ENCODE measurements around the gene OGFR.

The OGFR gene

DNA sequence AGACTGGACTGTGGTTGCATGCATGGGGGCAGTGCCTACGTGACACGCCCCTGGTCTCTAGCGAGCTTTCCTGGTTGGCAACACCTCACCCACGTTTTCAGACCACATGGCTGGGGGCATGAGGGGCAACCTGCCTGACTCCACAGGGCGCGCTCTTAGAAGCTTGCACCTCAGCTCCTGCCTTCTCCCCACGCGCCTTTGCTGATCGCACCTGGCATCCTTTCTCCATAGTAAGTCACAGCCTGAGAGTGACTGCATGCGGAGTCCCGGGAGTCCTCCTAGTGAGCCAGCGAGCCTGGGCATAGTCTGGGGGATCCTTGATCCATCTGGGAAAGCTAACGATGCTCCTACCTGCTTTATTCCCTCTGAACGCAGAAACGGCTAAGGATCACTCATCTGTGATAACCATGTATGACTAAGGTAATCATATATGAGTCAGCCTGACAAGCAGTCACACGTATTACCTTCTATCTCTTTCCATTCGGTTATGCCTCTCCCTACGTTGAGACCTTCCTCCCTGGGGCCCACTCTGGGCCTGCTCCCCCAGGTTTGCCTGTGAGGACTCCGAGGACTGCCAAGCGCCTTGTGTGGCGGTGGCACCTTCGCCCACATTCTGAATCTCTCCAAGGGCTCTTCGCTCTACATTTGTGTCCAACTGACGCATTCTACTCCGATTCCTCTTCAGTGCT is 52.4 kb downstream of the OGFR start:
- DNase-seq (ENCODE audit: low read depth in 1 of 2, low spot score in 1 of 2), result no peak

DNA sequence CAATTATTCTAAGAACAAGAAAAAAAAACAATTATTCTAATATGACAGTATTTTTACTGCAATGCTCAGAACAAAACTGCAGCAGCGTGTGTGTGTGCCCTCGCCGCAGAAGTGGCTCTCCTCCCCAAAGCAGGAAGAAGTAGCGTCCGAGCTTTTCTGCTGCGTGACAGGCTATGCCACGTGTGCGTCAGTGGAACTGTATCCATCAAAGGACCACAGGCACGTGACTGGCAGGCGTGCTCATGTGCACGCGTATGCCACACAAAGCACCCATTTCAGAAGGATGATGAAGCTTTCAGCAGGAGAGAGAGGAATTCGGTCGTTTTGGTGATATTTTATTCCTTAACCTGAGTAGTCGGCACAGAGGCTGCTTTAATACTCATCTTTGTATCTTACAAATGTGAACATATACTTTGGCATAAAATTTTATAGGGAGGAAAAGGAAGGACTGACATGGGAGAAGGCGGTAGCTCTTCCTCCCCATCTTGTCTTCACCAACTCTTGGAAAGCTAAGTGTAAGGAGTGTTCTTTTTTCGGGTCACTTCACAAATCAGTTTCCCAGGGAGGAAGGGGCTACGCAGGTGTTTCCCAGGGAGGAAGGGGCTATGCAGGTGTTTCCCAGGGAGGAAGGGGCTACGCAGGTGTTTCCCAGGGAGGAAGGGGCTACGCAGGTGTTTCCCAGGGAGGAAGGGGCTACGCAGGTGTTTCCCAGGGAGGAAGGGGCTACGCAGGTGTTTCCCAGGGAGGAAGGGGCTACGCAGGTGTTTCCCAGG is 53.6 kb downstream of the OGFR start:
- DNase-seq (ENCODE audit: low read depth in 1 of 2, low spot score in 1 of 2), result no peak

DNA sequence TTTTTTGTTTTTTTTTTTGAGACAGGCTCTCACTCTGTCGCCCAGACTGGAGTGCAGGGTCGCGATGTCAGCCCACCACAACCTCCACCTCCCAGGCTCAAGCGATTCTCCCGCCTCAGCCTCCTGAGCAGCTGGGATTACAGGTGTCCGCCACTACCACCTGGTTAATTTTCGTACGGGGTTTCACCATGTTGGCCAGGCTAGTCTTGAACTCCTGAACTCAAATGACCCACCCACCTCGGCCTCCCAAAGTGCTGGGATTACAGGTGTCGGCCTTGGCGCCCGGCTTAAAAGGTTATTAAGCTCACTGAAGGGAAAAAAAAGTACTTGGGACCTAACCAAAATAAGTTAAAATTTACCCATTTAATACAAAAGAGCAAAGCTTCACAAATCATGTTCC is 55.1 kb downstream of the OGFR start:
- DNase-seq (ENCODE audit: low read depth in 1 of 2, low spot score in 1 of 2), result no peak

DNA sequence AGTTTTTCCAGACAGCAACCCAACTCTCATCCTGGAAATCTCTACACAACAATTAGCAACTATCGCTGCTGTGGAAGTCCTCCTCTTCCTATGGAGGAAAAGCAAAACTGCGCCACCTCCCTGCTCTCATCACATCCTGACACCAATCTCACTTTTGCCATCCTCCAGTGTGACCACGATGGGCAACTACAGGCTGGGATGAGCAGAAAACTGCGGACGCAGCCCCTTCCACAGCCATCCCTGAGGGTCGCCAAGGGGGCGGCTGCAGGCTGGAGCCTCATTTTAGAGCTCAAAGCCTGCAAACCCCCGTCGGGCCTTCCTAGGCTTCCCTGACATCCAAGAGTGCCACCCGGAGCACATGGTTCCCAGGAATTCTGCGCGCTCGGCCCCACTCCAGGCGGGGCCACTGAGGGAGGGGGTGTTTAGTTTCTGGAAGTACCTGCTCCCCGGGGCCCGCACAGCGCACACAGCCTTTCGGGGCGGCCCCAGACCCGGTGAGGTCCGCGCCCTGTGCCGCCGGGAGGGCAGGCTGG is 55.8 kb downstream of the OGFR start:
- DNase-seq (ENCODE audit: low read depth in 1 of 2, low spot score in 1 of 2), result no peak

DNA sequence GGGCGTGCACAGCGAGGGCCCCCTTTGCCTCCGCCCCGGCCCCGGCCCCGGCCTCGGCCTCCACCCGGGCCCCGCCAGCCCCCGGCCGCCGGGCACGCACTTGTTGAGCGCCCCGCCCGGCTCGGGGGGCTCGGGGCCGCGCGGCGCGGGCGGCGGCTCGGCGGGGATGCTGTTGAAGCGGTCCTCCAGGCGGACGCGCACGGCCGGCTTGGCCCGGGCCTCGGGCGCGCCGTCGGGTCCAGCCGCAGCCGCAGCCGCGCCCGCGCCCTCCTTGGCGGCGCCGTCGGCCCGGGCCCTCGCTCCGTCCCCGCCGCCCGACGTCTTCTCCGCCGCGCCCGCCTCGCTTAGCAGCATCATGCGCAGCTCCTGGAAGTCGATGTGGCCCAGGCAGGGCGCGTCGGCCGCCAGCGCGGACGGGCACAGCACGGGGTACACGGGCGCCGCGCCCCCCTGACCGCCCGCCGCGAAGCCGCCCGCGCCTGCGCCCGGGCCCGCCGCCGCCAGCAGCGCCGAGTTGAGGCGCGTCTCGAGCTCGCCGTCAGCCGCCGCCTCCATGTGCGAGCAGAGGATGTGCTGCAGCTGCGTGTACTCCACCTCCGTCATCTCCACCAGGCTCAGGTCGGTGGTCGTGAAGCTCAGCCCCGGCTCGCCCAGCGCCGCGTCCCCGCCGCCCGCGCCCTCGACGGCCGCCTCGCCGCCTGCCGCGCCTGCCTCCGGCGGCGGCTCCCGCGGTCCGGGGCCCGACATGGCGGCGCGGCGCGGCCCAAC is 56.5 kb downstream of the OGFR start:
- DNase-seq (ENCODE audit: low read depth in 1 of 2, low spot score in 1 of 2), result peak in 1 of 2 donors; percentile 27

DNA sequence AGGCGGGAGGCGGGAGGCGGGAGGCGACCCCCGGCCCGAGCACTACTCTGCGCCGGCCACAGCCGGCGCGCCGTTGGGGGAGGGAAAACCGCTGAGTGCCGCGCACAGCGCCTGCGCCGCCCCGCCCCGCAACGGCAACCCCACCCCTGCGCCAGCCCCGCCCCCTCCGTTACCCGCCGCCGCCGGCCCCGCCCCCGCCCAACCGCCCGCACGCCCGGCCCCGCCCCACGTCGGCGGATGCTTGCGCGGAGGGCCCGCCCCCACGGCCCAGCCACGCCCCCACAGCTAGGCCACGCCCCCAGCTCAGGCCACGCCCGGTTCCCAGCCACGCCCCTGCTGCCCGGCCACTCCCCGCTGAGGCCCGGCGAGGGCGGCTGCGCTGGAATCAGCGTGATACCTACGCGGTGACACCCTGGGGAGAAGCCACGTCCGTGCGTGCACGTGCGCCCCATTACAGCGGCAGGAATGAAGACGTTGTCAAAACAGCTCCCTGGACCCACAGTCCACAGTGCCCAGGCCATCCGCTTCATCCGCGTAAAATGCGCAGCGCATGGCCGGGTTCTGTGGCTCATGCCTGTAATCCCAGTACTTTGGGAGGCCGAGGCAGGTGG is 57.2 kb downstream of the OGFR start, which contains the start of gene TCFL5:
Gene TCFL5 (minus strand): TSS at position 97 of the 611 bp plus-strand sequence. CDS start 152 bp downstream, outside the sequence.
- DNase-seq (ENCODE audit: low read depth in 1 of 2, low spot score in 1 of 2), result peak; percentile 91 to 93
